Activated CD4-positive, CD25-positive, alpha-beta regulatory T cell treated with anti-CD3 and anti-CD28 coated beads, Interleukin-2, amount 50 U/mL, for 24 hours (primary cell): ENCODE results near the gene UQCR11.

Source experiments
- ATAC-seq, 2 donors: fragments of 150-1000 bp; cut with Tn5 transposase; one replicate each; pipeline ENCODE4 v1.10.0; 2021; ENCODE audit warnings: mild to moderate bottlenecking in 1 of 2, moderate library complexity in 1 of 2

UQCR11 gene

GRCh38 chr19:1634938-1635243 lies 29.6 kb upstream of the UQCR11 start:
- no peak for ATAC-seq

GRCh38 chr19:1634242-1634937 lies 29.1 kb upstream of the UQCR11 start:
- ATAC-seq, result no peak

GRCh38 chr19:1633269-1633826 lies 28.1 kb upstream of the UQCR11 start:
- no peak for ATAC-seq

GRCh38 chr19:1632462-1633268 lies 27.4 kb upstream of the UQCR11 start:
- no peak for ATAC-seq

- ATAC-seq, result no peak
Measured at GRCh38 chr19:1631557-1632100, 26.4 kb upstream of the UQCR11 start.

GRCh38 chr19:1630811-1631210 lies 25.5 kb upstream of the UQCR11 start:
- no peak for ATAC-seq

GRCh38 chr19:1630012-1630411 lies 24.8 kb upstream of the UQCR11 start:
- ATAC-seq, result no peak

- ATAC-seq, result no peak
Measured at GRCh38 chr19:1629256-1629808, 24.1 kb upstream of the UQCR11 start.

GRCh38 chr19:1627194-1627593 lies 21.9 kb upstream of the UQCR11 start:
- no peak for ATAC-seq

GRCh38 chr19:1626417-1627010 lies 21.3 kb upstream of the UQCR11 start:
- no peak for ATAC-seq

- ATAC-seq, result peak; percentile 63 to 67
Measured at GRCh38 chr19:1624458-1624857, 19.2 kb upstream of the UQCR11 start.

- ATAC-seq, result no peak
Measured at GRCh38 chr19:1622541-1622940, 17.3 kb upstream of the UQCR11 start.

GRCh38 chr19:1622007-1622406 lies 16.7 kb upstream of the UQCR11 start:
- no peak for ATAC-seq

GRCh38 chr19:1621574-1621973 lies 16.3 kb upstream of the UQCR11 start:
- ATAC-seq, result no peak

- no peak for ATAC-seq
Measured at GRCh38 chr19:1621021-1621420, 15.8 kb upstream of the UQCR11 start.

- no peak for ATAC-seq
Measured at GRCh38 chr19:1620502-1620901, 15.2 kb upstream of the UQCR11 start.

- ATAC-seq, result no peak
Measured at GRCh38 chr19:1619703-1620102, 14.4 kb upstream of the UQCR11 start.

GRCh38 chr19:1619094-1619439 lies 13.8 kb upstream of the UQCR11 start:
- ATAC-seq, result no peak

- peak; percentile 62 to 66 for ATAC-seq
Measured at GRCh38 chr19:1618157-1619093, 13.2 kb upstream of the UQCR11 start.

GRCh38 chr19:1616875-1617274 lies 11.6 kb upstream of the UQCR11 start:
- peak; percentile 26 to 52 for ATAC-seq

GRCh38 chr19:1616396-1616795 lies 11.1 kb upstream of the UQCR11 start:
- no peak for ATAC-seq

GRCh38 chr19:1615156-1615765 lies 10.0 kb upstream of the UQCR11 start:
- no peak for ATAC-seq
